Measurements from ENCODE around the gene FBLN5.

The FBLN5 gene

GRCh38 chr14:91901449-91902226 lies 45.9 kb downstream of the FBLN5 start:
- WGBS = 85% methylated on average over 9 of the region's 9 CpGs
- Histone ChIP-seq H3K36me3 (ENCODE audit: control insufficient read depth in 1 of 2, insufficient read depth in 2 of 2, low read depth in 1 of 2, low read length in 2 of 2) (no peaks in the 10 kb centered on the region), H2AFZ (ENCODE audit: low read depth, low read length) (no peak overlapping the region), H2BK120ac (ENCODE audit: low read depth, low read length) (no peak overlapping the region), H2BK12ac (ENCODE audit: low read length in 2 of 2) (no peak overlapping the region), H3K79me1 (replicated peaks; ENCODE audit: low read length, poor library complexity, severe bottlenecking) (no peaks in the 10 kb centered on the region), H2BK15ac (ENCODE audit: low read depth, poor library complexity, severe bottlenecking) (no peak overlapping the region), H3K23ac (ENCODE audit: low read length in 2 of 2) (no peak overlapping the region), H3K27me3 (ENCODE audit: control insufficient read depth in 1 of 2, insufficient read depth in 1 of 2, low read length in 2 of 2) (peaks cover 0 to 12% of the 10 kb centered on the region in 2 experiments), H3K4me1 (ENCODE audit: control insufficient read depth, insufficient read depth, low read depth, low read length) (peaks cover 5% of the 10 kb centered on the region), H3K14ac (ENCODE audit: low read length in 2 of 2) (no peak overlapping the region), H2AK5ac (ENCODE audit: low read length, severe bottlenecking) (no peak overlapping the region), H3K4ac (ENCODE audit: low read depth in 1 of 2, low read length in 2 of 2) (no peak overlapping the region), H2BK5ac (ENCODE audit: low read depth, low read length, poor library complexity, severe bottlenecking) (no peak overlapping the region), H3K18ac (ENCODE audit: low read depth in 1 of 2, low read length in 2 of 2) (no peak overlapping the region), H3K9me3 (ENCODE audit: control insufficient read depth, low read length) (no peaks in the 10 kb centered on the region), H3K9ac (ENCODE audit: low read length) (no peak overlapping the region), H3K4me2 (ENCODE audit: low read length, poor library complexity, severe bottlenecking) (no peak overlapping the region), H3K4me3 (ENCODE audit: insufficient read depth in 1 of 2, low read depth in 1 of 2, low read length in 2 of 2) (peak overlapping the region in 1 of 2 experiments; percentile 1), H3K27ac (ENCODE audit: low read length, poor library complexity, severe bottlenecking) (no peak overlapping the region), H4K8ac (ENCODE audit: low read length) (no peak overlapping the region), H4K91ac (ENCODE audit: low read length) (no peak overlapping the region)
- DNase-seq = no peak

GRCh38 chr14:91899806-91900205 lies 47.7 kb downstream of the FBLN5 start:
- no peak overlapping the region for H2BK5ac ChIP-seq (ENCODE audit: low read depth, low read length, poor library complexity, severe bottlenecking)
- no peaks in the 10 kb centered on the region for H3K9me3 ChIP-seq (ENCODE audit: control insufficient read depth, low read length)
- no peak overlapping the region for H4K8ac ChIP-seq (ENCODE audit: low read length)
- H2BK12ac ChIP-seq (ENCODE audit: low read length in 2 of 2) = peak overlapping the region in 1 of 2 experiments; percentile 11
- no peak overlapping the region for H2BK15ac ChIP-seq (ENCODE audit: low read depth, poor library complexity, severe bottlenecking)
- H2AK5ac ChIP-seq (ENCODE audit: low read length, severe bottlenecking) = no peak overlapping the region
- no peak overlapping the region for H3K14ac ChIP-seq (ENCODE audit: low read length in 2 of 2)
- no peak overlapping the region for H2AFZ ChIP-seq (ENCODE audit: low read depth, low read length)
- no peak overlapping the region for H3K23ac ChIP-seq (ENCODE audit: low read length in 2 of 2)
- H3K9ac ChIP-seq (ENCODE audit: low read length) = no peak overlapping the region
- no peaks in the 10 kb centered on the region for H3K36me3 ChIP-seq (ENCODE audit: control insufficient read depth in 1 of 2, insufficient read depth in 2 of 2, low read depth in 1 of 2, low read length in 2 of 2)
- H3K4me1 ChIP-seq (ENCODE audit: control insufficient read depth, insufficient read depth, low read depth, low read length) = peaks cover 5% of the 10 kb centered on the region
- no peak for DNase-seq
- H3K27me3 ChIP-seq (ENCODE audit: control insufficient read depth in 1 of 2, insufficient read depth in 1 of 2, low read length in 2 of 2) = peaks cover 0 to 12% of the 10 kb centered on the region in 2 experiments
- no peak overlapping the region for H3K27ac ChIP-seq (ENCODE audit: low read length, poor library complexity, severe bottlenecking)
- no peak overlapping the region for H2BK120ac ChIP-seq (ENCODE audit: low read depth, low read length)
- no peak overlapping the region for H4K91ac ChIP-seq (ENCODE audit: low read length)
- H3K4me3 ChIP-seq (ENCODE audit: insufficient read depth in 1 of 2, low read depth in 1 of 2, low read length in 2 of 2) = no peak overlapping the region
- no peak overlapping the region for H3K18ac ChIP-seq (ENCODE audit: low read depth in 1 of 2, low read length in 2 of 2)
- no peak overlapping the region for H3K4me2 ChIP-seq (ENCODE audit: low read length, poor library complexity, severe bottlenecking)
- 77% methylated on average over 4 of the region's 4 CpGs for WGBS
- no peaks in the 10 kb centered on the region for H3K79me1 ChIP-seq (replicated peaks; ENCODE audit: low read length, poor library complexity, severe bottlenecking)
- no peak overlapping the region for H3K4ac ChIP-seq (ENCODE audit: low read depth in 1 of 2, low read length in 2 of 2)

DNA sequence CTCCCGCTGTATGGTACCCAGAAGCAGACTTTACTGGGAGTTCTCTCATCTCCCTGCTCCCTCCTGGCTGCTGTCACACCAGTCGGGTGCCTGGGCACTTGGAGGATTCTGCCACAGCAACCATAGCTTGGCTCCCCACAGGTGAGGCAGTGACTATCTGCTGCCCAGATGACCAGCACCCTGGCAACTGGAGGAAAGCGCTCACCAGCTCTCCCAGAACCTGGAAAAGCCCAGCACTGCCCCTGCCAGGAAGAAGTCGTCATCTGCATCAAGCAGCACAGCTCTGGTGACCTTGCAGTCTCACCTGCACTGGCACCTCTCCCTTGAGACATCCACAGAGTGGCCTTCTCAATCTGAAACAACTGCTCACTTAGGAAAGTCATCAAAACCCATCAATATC lies 48.3 kb downstream of the FBLN5 start:
- Histone ChIP-seq H3K4ac (ENCODE audit: low read depth in 1 of 2, low read length in 2 of 2) (no peak overlapping the region), H2BK120ac (ENCODE audit: low read depth, low read length) (no peak overlapping the region), H2AK5ac (ENCODE audit: low read length, severe bottlenecking) (no peak overlapping the region), H3K27me3 (ENCODE audit: control insufficient read depth in 1 of 2, insufficient read depth in 1 of 2, low read length in 2 of 2) (peaks cover 0 to 12% of the 10 kb centered on the region in 2 experiments), H2BK5ac (ENCODE audit: low read depth, low read length, poor library complexity, severe bottlenecking) (no peak overlapping the region), H3K36me3 (ENCODE audit: control insufficient read depth in 1 of 2, insufficient read depth in 2 of 2, low read depth in 1 of 2, low read length in 2 of 2) (no peaks in the 10 kb centered on the region), H3K9me3 (ENCODE audit: control insufficient read depth, low read length) (no peaks in the 10 kb centered on the region), H3K79me1 (replicated peaks; ENCODE audit: low read length, poor library complexity, severe bottlenecking) (no peaks in the 10 kb centered on the region), H2BK15ac (ENCODE audit: low read depth, poor library complexity, severe bottlenecking) (peak overlapping the region; percentile 37), H3K9ac (ENCODE audit: low read length) (no peak overlapping the region), H4K91ac (ENCODE audit: low read length) (no peak overlapping the region), H3K18ac (ENCODE audit: low read depth in 1 of 2, low read length in 2 of 2) (no peak overlapping the region), H2BK12ac (ENCODE audit: low read length in 2 of 2) (no peak overlapping the region), H3K4me3 (ENCODE audit: insufficient read depth in 1 of 2, low read depth in 1 of 2, low read length in 2 of 2) (no peak overlapping the region), H3K14ac (ENCODE audit: low read length in 2 of 2) (peak overlapping the region in 1 of 2 experiments; percentile 7), H2AFZ (ENCODE audit: low read depth, low read length) (no peak overlapping the region), H4K8ac (ENCODE audit: low read length) (no peak overlapping the region), H3K4me2 (ENCODE audit: low read length, poor library complexity, severe bottlenecking) (no peak overlapping the region), H3K4me1 (ENCODE audit: control insufficient read depth, insufficient read depth, low read depth, low read length) (peaks cover 5% of the 10 kb centered on the region), H3K27ac (ENCODE audit: low read length, poor library complexity, severe bottlenecking) (no peak overlapping the region), H3K23ac (ENCODE audit: low read length in 2 of 2) (peak overlapping the region in 1 of 2 experiments; percentile 78)
- DNase-seq = no peak
- 83% methylated on average over 4 of the region's 4 CpGs for WGBS

DNA sequence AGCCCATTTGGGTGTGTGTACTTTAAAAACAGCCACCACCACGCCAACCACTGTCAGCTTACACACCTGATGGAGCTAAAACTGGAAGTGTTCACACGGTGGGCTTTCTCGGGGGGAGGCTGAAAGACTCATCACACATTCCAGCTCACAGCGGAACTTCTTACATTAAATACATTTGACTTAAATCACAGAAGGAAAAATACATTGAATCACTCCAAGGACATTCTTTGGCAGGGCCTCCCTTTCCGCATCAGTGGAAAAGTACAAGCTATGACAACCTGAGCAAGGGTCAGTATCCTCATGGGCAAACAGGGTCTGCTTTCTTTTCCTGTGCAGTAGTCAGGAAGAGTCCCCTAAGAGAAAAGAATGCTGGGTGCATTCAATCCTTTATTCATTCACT lies 49.1 kb downstream of the FBLN5 start:
- Histone ChIP-seq H2AK5ac (ENCODE audit: low read length, severe bottlenecking) (no peak overlapping the region), H2BK15ac (ENCODE audit: low read depth, poor library complexity, severe bottlenecking) (no peak overlapping the region), H3K27ac (ENCODE audit: low read length, poor library complexity, severe bottlenecking) (no peak overlapping the region), H2BK120ac (ENCODE audit: low read depth, low read length) (no peak overlapping the region), H3K4me3 (ENCODE audit: insufficient read depth in 1 of 2, low read depth in 1 of 2, low read length in 2 of 2) (no peak overlapping the region), H3K14ac (ENCODE audit: low read length in 2 of 2) (no peak overlapping the region), H3K79me1 (replicated peaks; ENCODE audit: low read length, poor library complexity, severe bottlenecking) (no peaks in the 10 kb centered on the region), H3K4me1 (ENCODE audit: control insufficient read depth, insufficient read depth, low read depth, low read length) (peaks cover 5% of the 10 kb centered on the region), H3K9me3 (ENCODE audit: control insufficient read depth, low read length) (no peaks in the 10 kb centered on the region), H2AFZ (ENCODE audit: low read depth, low read length) (no peak overlapping the region), H2BK12ac (ENCODE audit: low read length in 2 of 2) (no peak overlapping the region), H4K8ac (ENCODE audit: low read length) (no peak overlapping the region), H3K4ac (ENCODE audit: low read depth in 1 of 2, low read length in 2 of 2) (no peak overlapping the region), H3K18ac (ENCODE audit: low read depth in 1 of 2, low read length in 2 of 2) (no peak overlapping the region), H2BK5ac (ENCODE audit: low read depth, low read length, poor library complexity, severe bottlenecking) (no peak overlapping the region), H3K4me2 (ENCODE audit: low read length, poor library complexity, severe bottlenecking) (no peak overlapping the region), H3K36me3 (ENCODE audit: control insufficient read depth in 1 of 2, insufficient read depth in 2 of 2, low read depth in 1 of 2, low read length in 2 of 2) (no peaks in the 10 kb centered on the region), H3K23ac (ENCODE audit: low read length in 2 of 2) (no peak overlapping the region), H3K9ac (ENCODE audit: low read length) (no peak overlapping the region), H3K27me3 (ENCODE audit: control insufficient read depth in 1 of 2, insufficient read depth in 1 of 2, low read length in 2 of 2) (peaks cover 0 to 12% of the 10 kb centered on the region in 2 experiments), H4K91ac (ENCODE audit: low read length) (no peak overlapping the region)
- 84% methylated on average over 5 of the region's 5 CpGs for WGBS
- no peak for DNase-seq
